DND-41 (cell line): Measurements from ENCODE around the gene ANKMY2.
A peak's percentile ranks its signal among the peaks of the same experiment; 100 is the strongest.

Experiments
- ATAC-seq: fragments of 200-7000 bp; cut with Tn5 transposase; 3 replicates; pipeline ENCODE4 v1.9.1; 2021; ENCODE audit warnings: low read depth; ENCODE audit not compliant: insufficient read depth
- DNase-seq: peaks from one replicate; pipeline ENCODE4 v3.0.0-alpha.2; 2020
- H2AFZ ChIP-seq: 2 replicates; pipeline ENCODE4 v1.6.0; 2012; ENCODE audit warnings: low read depth, low read length
- H3K27ac ChIP-seq: 2 replicates; pipeline ENCODE4 v1.5.1; 2012; ENCODE audit warnings: low read length, inconsistent platforms
- H3K27me3 ChIP-seq: fragments of 200-600 bp; sonication (generic); 2 replicates; pipeline ENCODE4 v1.6.0; 2012; ENCODE audit warnings: low read length, mild to moderate bottlenecking, inconsistent platforms; ENCODE audit not compliant: insufficient read depth, poor library complexity
- H3K36me3 ChIP-seq: 2 replicates; pipeline ENCODE4 v1.5.1; 2012; ENCODE audit warnings: low read length, inconsistent platforms; ENCODE audit not compliant: insufficient read depth
- H3K4me1 ChIP-seq: 2 replicates; pipeline ENCODE4 v1.5.1; 2012; ENCODE audit warnings: mild to moderate bottlenecking, low read length; ENCODE audit not compliant: insufficient read depth
- H3K4me2 ChIP-seq: 2 replicates; pipeline ENCODE4 v1.6.0; 2012; ENCODE audit warnings: mild to moderate bottlenecking, moderate library complexity, low read length, inconsistent platforms; ENCODE audit not compliant: insufficient read depth
- H3K4me3 ChIP-seq, 2 experiments: fragments of 200-600 bp in 1 of 2; shearing (Covaris generic) in 1 of 2; 2 replicates each; pipeline ENCODE4 v1.5.1; 2012 to 2016; ENCODE audit warnings: inconsistent platforms in 2 of 2, low read length in 2 of 2, mild to moderate bottlenecking in 2 of 2, low read depth in 1 of 2, moderate library complexity in 1 of 2
- H3K79me2 ChIP-seq: 2 replicates; pipeline ENCODE4 v1.6.0; 2012; ENCODE audit warnings: low read length, inconsistent platforms; ENCODE audit not compliant: insufficient read depth
- H3K9ac ChIP-seq: 2 replicates; pipeline ENCODE4 v1.6.0; 2012; ENCODE audit warnings: low read depth, mild to moderate bottlenecking, inconsistent platforms, low read length, moderate library complexity
- H3K9me3 ChIP-seq: 2 replicates; pipeline ENCODE4 v1.5.1; 2012; ENCODE audit warnings: low read length, moderate library complexity, mild to moderate bottlenecking, inconsistent platforms; ENCODE audit not compliant: insufficient read depth, severe bottlenecking
- H4K20me1 ChIP-seq: 2 replicates; pipeline ENCODE4 v1.6.0; 2012; ENCODE audit warnings: low read length; ENCODE audit not compliant: insufficient read depth
- CTCF ChIP-seq: IDR thresholded peaks from 2 replicates; pipeline ENCODE4 v1.5.1; 2012; ENCODE audit warnings: borderline replicate concordance, low read length, moderate library complexity, mild to moderate bottlenecking; ENCODE audit not compliant: poor library complexity, severe bottlenecking; ENCODE audit errors: extremely low read depth
- EZH2 ChIP-seq: IDR thresholded peaks from 3 replicates; pipeline ENCODE4 v1.6.1; 2012; ENCODE audit warnings: borderline replicate concordance, low read depth, mild to moderate bottlenecking, moderate library complexity, low read length, inconsistent platforms; ENCODE audit not compliant: severe bottlenecking

The ANKMY2 gene

GRCh38 chr7:16646472-16647072, 1.0 kb upstream of the ANKMY2 start:
- Histone ChIP-seq H3K4me2 (peak overlapping the region; percentile 77), H3K4me1 (peaks cover 52% of the 10 kb centered on the region), H3K4me3 (peak overlapping the region; percentile 84 to 85), H3K79me2 (peaks cover 89% of the 10 kb centered on the region), H3K27me3 (no peaks in the 10 kb centered on the region), H3K27ac (peak overlapping the region; percentile 91), H3K36me3 (no peaks in the 10 kb centered on the region), H3K9me3 (no peaks in the 10 kb centered on the region), H2AFZ (peak overlapping the region; percentile 96), H4K20me1 (peaks cover 39% of the 10 kb centered on the region; the same call in 1 of the 2 replicates), H3K9ac (peak overlapping the region; percentile 74)
- ATAC-seq (peak; percentile 6; the same call in 1 of the 3 replicates), DNase-seq (peak; percentile 32)
- TF ChIP-seq CTCF (no peak), EZH2 (no peak)

GRCh38 chr7:16644636-16645592, 640 bp downstream of the ANKMY2 start:
- no peak for TF ChIP-seq EZH2
- no peak for TF ChIP-seq CTCF
- no peaks in the 10 kb centered on the region for H3K9me3 ChIP-seq
- peak overlapping the region; percentile 74 for H3K9ac ChIP-seq
- H3K4me3 ChIP-seq, result peak overlapping the region; percentile 84 to 85
- DNase-seq (peak; percentile 76), ATAC-seq (peak; percentile 47)
- no peaks in the 10 kb centered on the region for H3K27me3 ChIP-seq
- H3K27ac ChIP-seq, result peak overlapping the region; percentile 80
- peak overlapping the region; percentile 77 for H3K4me2 ChIP-seq
- H3K36me3 ChIP-seq, result no peaks in the 10 kb centered on the region
- H4K20me1 ChIP-seq, result peaks cover 24% of the 10 kb centered on the region; the same call in 1 of the 2 replicates
- H3K79me2 ChIP-seq, result peaks cover 86% of the 10 kb centered on the region
- H2AFZ ChIP-seq, result peak overlapping the region; percentile 84
- H3K4me1 ChIP-seq, result peaks cover 49% of the 10 kb centered on the region

- ATAC-seq, result no peak
- H3K4me3 ChIP-seq, result peak overlapping the region; percentile 84 to 85; a peak in 3 of 4 replicates
- peak overlapping the region; percentile 74 for H3K9ac ChIP-seq
- H3K79me2 ChIP-seq, result peaks cover 83% of the 10 kb centered on the region
- H3K27me3 ChIP-seq, result no peaks in the 10 kb centered on the region
- TF ChIP-seq EZH2 (no peak), CTCF (no peak)
- H3K36me3 ChIP-seq, result no peaks in the 10 kb centered on the region
- H2AFZ ChIP-seq, result peak overlapping the region; percentile 84
- DNase-seq, result no peak
- H3K4me1 ChIP-seq, result peaks cover 45% of the 10 kb centered on the region
- peak overlapping the region; percentile 77 for H3K4me2 ChIP-seq
- peaks cover 21% of the 10 kb centered on the region; the same call in 1 of the 2 replicates for H4K20me1 ChIP-seq
- H3K27ac ChIP-seq, result peak overlapping the region; percentile 80
- H3K9me3 ChIP-seq, result no peaks in the 10 kb centered on the region
Observed at GRCh38 chr7:16644157-16644556, 1.4 kb downstream of the ANKMY2 start.
